ENCODE data around the gene MINDY4.

The MINDY4 gene

DNA sequence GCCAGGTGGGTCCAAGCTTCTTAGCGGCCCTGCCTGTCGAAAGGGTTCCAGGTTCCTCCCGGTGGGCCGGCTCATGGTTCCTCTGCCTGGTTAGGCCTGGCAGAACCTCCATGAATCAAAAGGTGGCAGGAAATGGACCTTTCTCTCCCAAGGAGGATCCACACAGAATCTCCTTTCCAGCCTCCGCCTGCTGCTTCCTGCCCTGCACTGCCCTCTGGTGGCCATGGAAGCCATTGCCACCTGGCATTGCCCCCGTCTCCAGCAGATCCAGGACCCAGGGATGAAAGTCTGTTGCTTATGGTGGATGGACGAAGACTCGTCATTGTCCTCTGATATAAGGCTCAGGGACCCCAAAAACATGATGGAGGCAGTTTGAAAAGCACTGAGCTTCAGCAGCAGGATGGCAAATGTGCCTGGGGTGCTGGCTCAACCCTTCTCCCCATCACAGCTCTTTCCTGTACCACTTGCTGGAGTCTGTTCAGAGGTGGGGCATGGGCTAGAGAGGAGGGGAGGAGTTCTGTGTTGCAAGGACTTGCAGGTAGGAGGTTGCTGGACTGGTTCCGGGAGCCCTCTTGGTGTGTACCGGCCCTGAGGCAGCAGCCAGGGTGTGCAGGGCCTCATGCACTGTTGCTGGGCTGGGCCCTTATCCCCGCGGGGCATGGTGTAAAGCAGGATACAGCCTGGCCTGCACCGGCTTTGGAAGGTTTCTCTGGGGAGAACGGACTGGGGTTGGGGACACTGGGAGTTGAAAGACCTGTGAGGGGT, 30.6 kb upstream of the MINDY4 start:
- DNase-seq (ENCODE audit: low read depth) = peak; percentile 23
- H3K4me3 ChIP-seq (ENCODE audit: control insufficient read depth, low read depth, low read length) = no peak overlapping the region
- TF ChIP-seq, protein P1, sequence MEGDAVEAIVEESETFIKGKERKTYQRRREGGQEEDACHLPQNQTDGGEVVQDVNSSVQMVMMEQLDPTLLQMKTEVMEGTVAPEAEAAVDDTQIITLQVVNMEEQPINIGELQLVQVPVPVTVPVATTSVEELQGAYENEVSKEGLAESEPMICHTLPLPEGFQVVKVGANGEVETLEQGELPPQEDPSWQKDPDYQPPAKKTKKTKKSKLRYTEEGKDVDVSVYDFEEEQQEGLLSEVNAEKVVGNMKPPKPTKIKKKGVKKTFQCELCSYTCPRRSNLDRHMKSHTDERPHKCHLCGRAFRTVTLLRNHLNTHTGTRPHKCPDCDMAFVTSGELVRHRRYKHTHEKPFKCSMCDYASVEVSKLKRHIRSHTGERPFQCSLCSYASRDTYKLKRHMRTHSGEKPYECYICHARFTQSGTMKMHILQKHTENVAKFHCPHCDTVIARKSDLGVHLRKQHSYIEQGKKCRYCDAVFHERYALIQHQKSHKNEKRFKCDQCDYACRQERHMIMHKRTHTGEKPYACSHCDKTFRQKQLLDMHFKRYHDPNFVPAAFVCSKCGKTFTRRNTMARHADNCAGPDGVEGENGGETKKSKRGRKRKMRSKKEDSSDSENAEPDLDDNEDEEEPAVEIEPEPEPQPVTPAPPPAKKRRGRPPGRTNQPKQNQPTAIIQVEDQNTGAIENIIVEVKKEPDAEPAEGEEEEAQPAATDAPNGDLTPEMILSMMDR (IDR thresholded peaks at IDR 0.05; ENCODE audit: control insufficient read depth, insufficient read depth, low read depth, low read length, missing control alignments) = peak; percentile 99

DNA sequence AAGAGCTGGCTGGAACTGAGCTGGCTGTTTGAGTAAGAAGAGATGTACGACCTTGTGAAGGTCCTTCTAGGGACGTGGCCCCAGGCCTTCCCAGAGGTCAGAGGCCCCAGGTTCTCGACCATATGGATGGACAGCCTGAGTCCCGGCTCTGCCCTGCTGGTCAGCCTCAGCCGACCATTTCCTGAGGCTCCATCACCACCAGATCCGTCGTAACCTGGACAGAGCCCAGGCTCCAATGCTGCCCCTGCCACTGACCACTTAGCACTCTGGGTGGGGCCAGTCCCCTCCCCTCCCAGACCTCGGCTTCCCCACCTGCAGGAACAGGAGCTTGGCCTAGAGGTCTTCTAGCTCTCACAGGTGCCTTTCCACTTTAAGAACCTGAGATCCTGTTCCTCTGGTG, 29.9 kb upstream of the MINDY4 start:
- DNase-seq (ENCODE audit: low read depth) = no peak
- H3K4me3 ChIP-seq (ENCODE audit: control insufficient read depth, low read depth, low read length) = no peak overlapping the region
- TF ChIP-seq, protein P1 (IDR thresholded peaks at IDR 0.05; ENCODE audit: control insufficient read depth, insufficient read depth, low read depth, low read length, missing control alignments) = no peak

DNA sequence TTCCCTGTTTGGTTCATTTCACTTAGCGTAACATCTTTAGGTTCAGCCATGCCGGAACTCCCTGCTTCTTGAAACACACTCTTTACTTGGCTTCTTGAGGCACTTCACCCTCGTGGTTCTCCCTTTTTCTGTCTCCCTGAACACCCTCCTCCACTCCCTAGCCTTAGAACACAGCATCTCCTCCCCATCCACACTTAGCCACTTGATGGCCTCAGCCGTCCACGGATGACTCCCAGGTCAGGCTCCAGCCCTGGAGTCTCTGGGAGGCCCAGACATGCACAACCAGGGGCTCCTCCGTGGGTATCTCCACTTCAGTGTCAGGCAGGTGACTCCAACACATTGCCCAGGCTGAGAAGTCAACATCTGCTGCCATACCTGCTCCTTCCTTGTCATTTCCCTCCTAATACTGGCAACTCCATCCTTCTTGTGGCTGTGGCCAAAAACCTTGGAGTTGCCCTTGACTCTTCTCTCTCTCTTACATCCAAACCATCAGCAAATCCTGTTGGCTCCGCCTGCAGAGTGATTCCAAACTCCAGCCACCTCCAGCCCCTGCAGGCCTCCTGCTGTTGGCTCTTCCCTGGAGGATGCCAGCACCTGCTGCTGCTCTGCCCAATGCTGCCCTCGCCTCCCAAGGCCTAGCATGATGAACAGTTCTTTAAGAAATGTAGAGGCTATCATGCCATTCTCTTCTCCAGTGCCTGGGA, 27.7 kb upstream of the MINDY4 start:
- no peak for DNase-seq (ENCODE audit: low read depth)

DNA sequence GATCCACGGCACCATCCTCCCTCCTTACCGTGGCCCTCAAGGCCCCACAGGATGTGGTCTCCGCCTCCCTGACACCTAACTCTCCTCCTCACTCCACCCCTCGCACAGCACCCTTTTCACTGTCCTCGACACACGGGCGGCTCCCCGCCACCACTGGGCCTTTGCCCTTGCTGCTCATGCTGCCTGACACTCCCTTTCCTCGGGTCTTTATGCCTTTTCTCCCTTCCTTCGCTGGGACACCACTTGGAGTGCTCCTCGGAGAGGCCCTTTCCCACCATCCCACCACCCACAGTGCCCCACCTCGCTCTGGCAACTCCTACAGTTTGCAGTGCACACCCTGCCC, 27.2 kb upstream of the MINDY4 start:
- TF ChIP-seq, protein P1 (IDR thresholded peaks at IDR 0.05; ENCODE audit: control insufficient read depth, insufficient read depth, low read depth, low read length, missing control alignments) = no peak
- no peak overlapping the region for H3K4me3 ChIP-seq (ENCODE audit: control insufficient read depth, low read depth, low read length)
- DNase-seq (ENCODE audit: low read depth) = no peak

More for the DNA sequence above, 27.7 kb upstream of the MINDY4 start:
- TF ChIP-seq, protein P1 (IDR thresholded peaks at IDR 0.05; ENCODE audit: control insufficient read depth, insufficient read depth, low read depth, low read length, missing control alignments) = peak; percentile 54
- H3K4me3 ChIP-seq (ENCODE audit: control insufficient read depth, low read depth, low read length) = no peak overlapping the region

DNA sequence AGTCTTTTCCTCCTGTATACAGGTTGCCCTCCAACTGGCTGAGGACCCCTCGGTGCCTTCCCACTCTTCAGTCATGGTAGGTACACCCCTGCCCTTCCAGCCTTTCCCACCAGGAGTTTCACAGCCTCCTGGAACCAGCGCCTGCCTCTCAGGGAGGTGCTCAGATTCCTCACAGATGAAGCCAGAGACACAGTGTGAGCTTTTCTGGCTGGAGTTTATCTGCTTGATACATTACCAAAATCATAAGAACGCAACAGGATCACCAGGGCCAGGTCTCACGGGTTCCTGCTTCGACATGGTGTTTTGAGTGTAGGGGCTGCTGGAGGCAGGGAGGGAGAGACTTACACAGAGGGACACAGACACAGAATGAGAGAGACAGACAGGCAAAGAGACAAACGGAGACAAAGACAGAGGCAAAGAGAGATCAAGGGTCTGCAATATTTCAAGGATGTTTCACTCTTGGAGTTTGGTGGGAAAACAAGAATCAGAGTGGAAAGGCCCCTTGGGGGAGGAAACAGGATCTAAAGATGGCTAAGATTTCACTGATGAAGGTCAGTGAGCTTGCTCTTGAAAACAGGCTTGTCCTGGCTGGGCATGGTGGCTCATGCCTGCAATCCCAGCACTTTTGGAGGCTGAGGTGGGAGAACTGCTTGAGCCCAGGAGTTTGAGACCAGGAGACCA, 25.8 kb upstream of the MINDY4 start:
- TF ChIP-seq, protein P1 (IDR thresholded peaks at IDR 0.05; ENCODE audit: control insufficient read depth, insufficient read depth, low read depth, low read length, missing control alignments) = no peak
- no peak overlapping the region for H3K4me3 ChIP-seq (ENCODE audit: control insufficient read depth, low read depth, low read length)
- DNase-seq (ENCODE audit: low read depth) = no peak

DNA sequence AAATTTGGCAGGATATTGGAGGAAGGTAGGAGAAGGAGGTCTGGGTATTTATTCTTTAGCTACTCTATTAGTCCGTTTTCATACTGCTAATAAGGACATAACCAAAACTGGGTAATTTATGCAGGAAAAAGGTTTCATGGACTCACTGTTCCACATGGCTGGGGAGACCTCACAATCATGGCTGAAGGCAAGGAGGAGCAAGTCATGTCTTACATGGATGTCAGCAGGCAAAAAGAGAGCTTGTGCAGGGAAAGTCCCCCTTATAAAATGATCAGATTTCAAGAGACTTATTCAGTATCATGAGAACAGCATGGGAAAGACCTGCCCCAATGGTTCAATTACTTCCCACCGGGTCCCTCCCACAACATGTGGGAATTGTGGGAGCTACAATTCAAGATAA, 21.2 kb upstream of the MINDY4 start:
- no peak overlapping the region for H3K4me3 ChIP-seq (ENCODE audit: control insufficient read depth, low read depth, low read length)
- TF ChIP-seq, protein P1 (IDR thresholded peaks at IDR 0.05; ENCODE audit: control insufficient read depth, insufficient read depth, low read depth, low read length, missing control alignments) = no peak
- no peak for DNase-seq (ENCODE audit: low read depth)
